Nephron (organoid): Measurements from ENCODE around the gene FRG2C.
A peak's percentile ranks its signal among the peaks of the same experiment; 100 is the strongest.
"Not testable (repeated sequence)": the region's sequence is repeated elsewhere in the genome, so short reads cannot be mapped to it uniquely, and the experiment has no call there.

Experiments
- H3K27ac Mint-ChIP-seq, 3 experiments: 2 replicates each; pipeline ENCODE4 v1.8.0; 2020; ENCODE audit warnings: mixed read lengths in 3 of 3, mild to moderate bottlenecking in 2 of 3, moderate library complexity in 1 of 3
- H3K27me3 Mint-ChIP-seq: 2 replicates; pipeline ENCODE4 v1.8.0; 2021; ENCODE audit warnings: low read depth, mild to moderate bottlenecking, moderate library complexity, mixed read lengths
- H3K36me3 Mint-ChIP-seq: 2 replicates; pipeline ENCODE4 v1.8.0; 2020; ENCODE audit warnings: low read depth, mixed read lengths
- H3K4me1 Mint-ChIP-seq: 2 replicates; pipeline ENCODE4 v1.8.0; 2020; ENCODE audit warnings: mixed read lengths
- H3K4me3 Mint-ChIP-seq, 3 experiments: 2 replicates each; pipeline ENCODE4 v1.8.0; 2020; ENCODE audit warnings: mild to moderate bottlenecking in 3 of 3, mixed read lengths in 3 of 3, moderate library complexity in 2 of 3
- H3K9me3 Mint-ChIP-seq: 2 replicates; pipeline ENCODE4 v1.8.0; 2020; ENCODE audit warnings: mixed read lengths
- CTCF ChIP-seq, 3 experiments: fragments of 200-600 bp; sonication (generic); IDR thresholded peaks; one replicate each; pipeline ENCODE4 v1.5.0; 2021; ENCODE audit warnings: antibody characterized with exemption in 3 of 3; ENCODE audit not compliant: unreplicated experiment in 3 of 3

Gene FRG2C

GRCh38 chr3:75664028-75664427 lies at the start of gene FRG2C:
Gene FRG2C, plus strand, starts transcription at chr3:75664328. Its CDS starts 52 bp downstream, at chr3:75664380.
- H3K4me3 Mint-ChIP-seq, H3K4me1 Mint-ChIP-seq, H3K27ac Mint-ChIP-seq, H3K36me3 Mint-ChIP-seq: not testable (repeated sequence)
- Mint-ChIP-seq H3K9me3 (peaks cover 21% of the 10 kb centered on the region), H3K27me3 (peaks cover 78% of the 10 kb centered on the region)

- Mint-ChIP-seq H3K4me3 (peak overlapping the region; percentile 76 to 79 (median 79)), H3K27me3 (peaks cover 28% of the 10 kb centered on the region)
- H3K27ac Mint-ChIP-seq, H3K9me3 Mint-ChIP-seq, H3K4me1 Mint-ChIP-seq, H3K36me3 Mint-ChIP-seq: not testable (repeated sequence)
These were observed 45.3 kb upstream of the FRG2C start for GRCh38 chr3:75618666-75619305.

- not testable (repeated sequence) for H3K4me1 Mint-ChIP-seq, H3K36me3 Mint-ChIP-seq, H3K9me3 Mint-ChIP-seq
- Mint-ChIP-seq H3K4me3 (peak overlapping the region; percentile 81 to 89 (median 88)), H3K27ac (peak overlapping the region in 2 of 3 experiments; percentile 41 to 78), H3K27me3 (peaks cover 24% of the 10 kb centered on the region)
These were observed 44.6 kb upstream of the FRG2C start for GRCh38 chr3:75619481-75620031.

GRCh38 chr3:75621772-75622171 lies 42.4 kb upstream of the FRG2C start:
- H3K27ac Mint-ChIP-seq, H3K9me3 Mint-ChIP-seq, H3K4me3 Mint-ChIP-seq, H3K4me1 Mint-ChIP-seq, H3K36me3 Mint-ChIP-seq: not testable (repeated sequence)
- H3K27me3 Mint-ChIP-seq, result peaks cover 21% of the 10 kb centered on the region

- not testable (repeated sequence) for H3K27ac Mint-ChIP-seq, H3K4me1 Mint-ChIP-seq, H3K4me3 Mint-ChIP-seq, H3K27me3 Mint-ChIP-seq, H3K36me3 Mint-ChIP-seq, H3K9me3 Mint-ChIP-seq
These were observed 40.5 kb upstream of the FRG2C start for GRCh38 chr3:75623656-75624055.

- not testable (repeated sequence) for H3K4me3 Mint-ChIP-seq, H3K36me3 Mint-ChIP-seq, H3K27ac Mint-ChIP-seq, H3K9me3 Mint-ChIP-seq, H3K4me1 Mint-ChIP-seq, H3K27me3 Mint-ChIP-seq
These were observed 33.1 kb upstream of the FRG2C start for GRCh38 chr3:75630887-75631535.

- H3K4me1 Mint-ChIP-seq, result no peaks in the 10 kb centered on the region
- no peaks in the 10 kb centered on the region for H3K27me3 Mint-ChIP-seq
- no peaks in the 10 kb centered on the region for H3K9me3 Mint-ChIP-seq
- H3K27ac Mint-ChIP-seq, result no peak overlapping the region
- no peak overlapping the region for H3K4me3 Mint-ChIP-seq
- no peak for TF ChIP-seq CTCF (IDR thresholded peaks at IDR 0.05; ENCODE audit: unreplicated experiment in 3 of 3)
- no peaks in the 10 kb centered on the region for H3K36me3 Mint-ChIP-seq
These were observed 32.6 kb upstream of the FRG2C start for GRCh38 chr3:75631541-75631940.

GRCh38 chr3:75638947-75639346 lies 25.2 kb upstream of the FRG2C start:
- H3K27me3 Mint-ChIP-seq, result not testable (repeated sequence)

GRCh38 chr3:75641107-75641517 lies 23.0 kb upstream of the FRG2C start:
- H3K36me3 Mint-ChIP-seq, H3K27me3 Mint-ChIP-seq, H3K9me3 Mint-ChIP-seq: not testable (repeated sequence)
- Mint-ChIP-seq H3K4me1 (peaks cover 19% of the 10 kb centered on the region), H3K4me3 (peak overlapping the region; percentile 93 to 98 (median 94)), H3K27ac (peak overlapping the region; percentile 62 to 80 (median 70))

More at GRCh38 chr3:75638947-75639346, 25.2 kb upstream of the FRG2C start:
- H3K4me1 Mint-ChIP-seq, result peaks cover 19% of the 10 kb centered on the region
- not testable (repeated sequence) for H3K27ac Mint-ChIP-seq, H3K9me3 Mint-ChIP-seq, H3K36me3 Mint-ChIP-seq, H3K4me3 Mint-ChIP-seq
